B cell (primary cell): Measurements from ENCODE around the gene FKBP1B. TPM values are rescaled to one million over a fixed set of nuclear protein-coding genes. Genes with fewer than 3 reads are reported as not detected.
A peak's percentile ranks its signal among the peaks of the same experiment; 100 is the strongest.

ENCODE experiments used
- ATAC-seq: fragments of 200-7000 bp; cut with Tn5 transposase; one replicate; pipeline ENCODE4 v1.10.0; 2021; ENCODE audit warnings: low read depth, mild to moderate bottlenecking, moderate number of reproducible peaks, moderate library complexity
- CTCF ChIA-PET: fragments of 350-600 bp; sonication (Branson Sonifier 250); formaldehyde crosslinking; loops from one replicate; lab custom pipeline; 2021; ENCODE audit warnings: antibody characterized with exemption, inconsistent platforms; lab: Charles Lee
- POLR2A ChIA-PET: fragments of 350-600 bp; sonication (Branson Sonifier 250); formaldehyde crosslinking; loops from one replicate; lab custom pipeline; 2021; ENCODE audit warnings: antibody characterized with exemption; lab: Charles Lee
- DNase-seq: peaks from one replicate; pipeline ENCODE4 v3.0.0; 2013
- H2AFZ ChIP-seq: 2 replicates; pipeline ENCODE4 v1.6.1; 2012; ENCODE audit warnings: mild to moderate bottlenecking, low read depth, low read length; ENCODE audit not compliant: insufficient read depth, poor library complexity, severe bottlenecking
- H3K27ac ChIP-seq, 2 donors: 1 replicate in 1 of 2; 2 replicates in 1 of 2; pipeline ENCODE4 v1.5.1; 2012 to 2013; ENCODE audit warnings: low read length in 2 of 2, mild to moderate bottlenecking in 2 of 2, moderate library complexity in 1 of 2
- H3K27me3 ChIP-seq, 4 experiments: fragments of 200-600 bp in 1 of 4; sonication (generic) in 1 of 4; replicated peaks in 1 of 4; 1 replicate in 2 of 4; 2 replicates in 2 of 4; pipeline versions ENCODE4 v1.6.1 to v1.7.0; 2013 to 2016; ENCODE audit warnings: low read length in 3 of 4, mild to moderate bottlenecking in 2 of 4, mixed read lengths in 1 of 4, moderate library complexity in 1 of 4; ENCODE audit not compliant: insufficient read depth in 4 of 4, control insufficient read depth in 3 of 4; ENCODE audit errors: control extremely low read depth in 1 of 4
- H3K36me3 ChIP-seq, 2 experiments: replicated peaks in 1 of 2; 1 replicate in 1 of 2; 2 replicates in 1 of 2; pipeline versions ENCODE4 v1.6.1 to v1.7.1; 2013; ENCODE audit warnings: low read length in 1 of 2; ENCODE audit not compliant: insufficient read depth in 2 of 2, control insufficient read depth in 1 of 2; ENCODE audit errors: control extremely low read depth in 1 of 2, extremely low read depth in 1 of 2
- H3K4me1 ChIP-seq, 2 donors: fragments of 200-600 bp in 1 of 2; sonication (generic) in 1 of 2; 1 replicate in 1 of 2; 2 replicates in 1 of 2; pipeline versions ENCODE4 v1.5.1 to v1.6.1; 2013 to 2017; ENCODE audit warnings: low read length in 2 of 2; ENCODE audit not compliant: control insufficient read depth in 2 of 2, insufficient read depth in 2 of 2
- H3K4me2 ChIP-seq: replicated peaks from 2 replicates; pipeline ENCODE3; 2012; ENCODE audit warnings: mild to moderate bottlenecking, low read depth, low read length; ENCODE audit not compliant: poor library complexity, severe bottlenecking
- H3K4me3 ChIP-seq, 5 experiments: fragments of 200-600 bp in 1 of 5; sonication (generic) in 1 of 5; 1 replicate in 3 of 5; 2 replicates in 2 of 5; pipeline versions ENCODE4 v1.5.1 to v1.7.0; 2011 to 2016; ENCODE audit warnings: low read length in 4 of 5, mild to moderate bottlenecking in 4 of 5, low read depth in 2 of 5, control low read depth in 1 of 5, moderate library complexity in 1 of 5; ENCODE audit not compliant: insufficient read depth in 1 of 5; ENCODE audit errors: control extremely low read depth in 1 of 5, extremely low read depth in 1 of 5
- H3K79me2 ChIP-seq: fragments of 200-600 bp; sonication (generic); one replicate; pipeline ENCODE4 v1.6.0; 2016; ENCODE audit warnings: low read length; ENCODE audit not compliant: control insufficient read depth, insufficient read depth
- H3K9ac ChIP-seq: fragments of 200-600 bp; sonication (generic); 2 replicates; pipeline ENCODE4 v1.6.1; 2017; ENCODE audit warnings: mild to moderate bottlenecking, low read length, moderate library complexity
- H3K9me3 ChIP-seq, 3 donors: one replicate each; pipeline versions ENCODE4 v1.6.1 to v1.7.1; 2013; ENCODE audit warnings: low read length in 2 of 3; ENCODE audit not compliant: control insufficient read depth in 2 of 3, insufficient read depth in 1 of 3; ENCODE audit errors: control extremely low read depth in 1 of 3
- H4K20me1 ChIP-seq: 2 replicates; pipeline ENCODE4 v1.6.0; 2012; ENCODE audit warnings: mild to moderate bottlenecking, low read length; ENCODE audit not compliant: insufficient read depth, control insufficient read depth, poor library complexity, severe bottlenecking
- H3K27ac Mint-ChIP-seq: one replicate; pipeline ENCODE4 v1.8.0; 2021; ENCODE audit warnings: mixed read lengths
- H3K27me3 Mint-ChIP-seq: one replicate; pipeline ENCODE4 v1.8.0; 2021; ENCODE audit warnings: mixed read lengths
- H3K4me1 Mint-ChIP-seq: one replicate; pipeline ENCODE4 v1.8.0; 2021; ENCODE audit warnings: mixed read lengths
- H3K4me3 Mint-ChIP-seq: one replicate; pipeline ENCODE4 v1.8.0; 2021; ENCODE audit warnings: mixed read lengths
- H3K9me3 Mint-ChIP-seq: one replicate; pipeline ENCODE4 v1.8.0; 2022; ENCODE audit warnings: mixed read lengths; ENCODE audit not compliant: insufficient read depth
- CTCF ChIP-seq: fragments of 200-600 bp; IDR thresholded peaks from one replicate; pipeline ENCODE4 v1.8.0; 2022; ENCODE audit warnings: antibody characterized with exemption, mild to moderate bottlenecking
- EZH2 ChIP-seq: IDR thresholded peaks from 2 replicates; pipeline ENCODE4 v1.6.1; 2012; ENCODE audit warnings: borderline replicate concordance, low read depth, mild to moderate bottlenecking, moderate library complexity, low read length; ENCODE audit not compliant: insufficient read depth, poor library complexity, severe bottlenecking
- WGBS: methylation state at CpG from one replicate; pipeline ENCODE4 v1.1.5; 2013; ENCODE audit warnings: missing lambda C conversion rate; ENCODE audit not compliant: insufficient coverage; 5-methylcytosine and 5-hydroxymethylcytosine counted together
- intact Hi-C: fragments of 100-400 bp; cut with micrococcal nuclease; formaldehyde crosslinking; loops from one replicate; pipeline ENCODE4 v1.10.0; 2022
- polyA plus RNA-seq: library from polyadenylated mRNA; depleted of rRNA; stranded (reverse); fragments of >200 nt; gene quantifications from 2 replicates; pipeline ENCODE4 v1.2.3, GENCODE V29; 2012
- total RNA-seq, 2 donors: library from RNA; stranded (reverse); fragments of 120-200 nt in 1 of 2; gene quantifications; 1 replicate in 1 of 2; 2 replicates in 1 of 2; pipeline versions ENCODE4 v1.2.3 to v1.2.4, GENCODE V29; 2013 to 2022

FKBP1B gene
- total and polyA plus RNA-seq, 2 donors (not counting 1 experiment from before 2014, with no cell fraction given): 0.85 to 3.8 TPM

GRCh38 chr2:24007693-24008092 is 41.8 kb upstream of the FKBP1B start:
- Histone ChIP-seq H4K20me1 (no peaks in the 10 kb centered on the region), H3K79me2 (no peaks in the 10 kb centered on the region), H3K27ac (no peak overlapping the region), H3K27me3 (peaks cover 0 to 34% (median 15%) of the 10 kb centered on the region in 4 experiments), H2AFZ (no peak overlapping the region), H3K4me2 (no peak overlapping the region), H3K9me3 (peaks cover 0 to 10% (median 0%) of the 10 kb centered on the region in 3 donors), H3K4me1 (peaks cover 13 to 15% of the 10 kb centered on the region in 2 donors), H3K36me3 (no peaks in the 10 kb centered on the region), H3K4me3 (no peak overlapping the region), H3K9ac (no peak overlapping the region)
- ATAC-seq: no peak
- H3K27me3 Mint-ChIP-seq: peaks cover 21% of the 10 kb centered on the region
- TF ChIP-seq CTCF (no peak), EZH2 (no peak)
- POLR2A ChIA-PET: interaction anchor here (1.8 kb wide), 1 partner anchor 81 kb away, joined by 3 read pairs; the partner anchor contains the start of gene ATAD2B
- H3K9me3 Mint-ChIP-seq: no peaks in the 10 kb centered on the region
- no peak overlapping the region for H3K27ac Mint-ChIP-seq
- CTCF ChIA-PET: no interaction called here
- intact Hi-C loops: no loop called here
- peaks cover 7% of the 10 kb centered on the region for H3K4me1 Mint-ChIP-seq
- no peak for DNase-seq
- H3K4me3 Mint-ChIP-seq: no peak overlapping the region

GRCh38 chr2:24008672-24009366 is 40.7 kb upstream of the FKBP1B start:
- Histone ChIP-seq H3K79me2 (no peaks in the 10 kb centered on the region), H4K20me1 (no peaks in the 10 kb centered on the region), H3K4me2 (no peak overlapping the region), H3K27ac (no peak overlapping the region), H3K9me3 (peaks cover 0 to 10% (median 0%) of the 10 kb centered on the region in 3 donors), H3K27me3 (peaks cover 0 to 34% (median 15%) of the 10 kb centered on the region in 4 experiments), H3K36me3 (no peaks in the 10 kb centered on the region), H3K9ac (no peak overlapping the region), H3K4me3 (no peak overlapping the region), H2AFZ (no peak overlapping the region), H3K4me1 (peaks cover 13 to 15% of the 10 kb centered on the region in 2 donors)
- DNase-seq: no peak
- TF ChIP-seq EZH2: no peak
- no peak for TF ChIP-seq CTCF
- Mint-ChIP-seq H3K4me1 (peaks cover 7% of the 10 kb centered on the region), H3K9me3 (no peaks in the 10 kb centered on the region), H3K27me3 (peaks cover 29% of the 10 kb centered on the region), H3K4me3 (peak overlapping the region; percentile 52), H3K27ac (no peak overlapping the region)
- WGBS: 90% methylated on average over 11 of the region's 13 CpGs
- ChIA-PET POLR2A (no interaction called here), CTCF (no interaction called here)
- ATAC-seq: no peak
- intact Hi-C loops: no loop called here
